Thoracic aorta (tissue), 2 donors: ENCODE measurements around the gene ABTB1. TPM values are rescaled to one million over a fixed set of nuclear protein-coding genes. Genes with fewer than 3 reads are reported as not detected.

Experiments
- ATAC-seq: fragments of 150-250 bp; one replicate; pipeline ENCODE4 v1.8.0; 2017; ENCODE audit warnings: low read depth; ENCODE audit not compliant: insufficient number of reproducible peaks, low FRiP score
- DNase-seq: peaks from one replicate; pipeline ENCODE4 v3.0.0-alpha.2; 2020; ENCODE audit warnings: low spot score
- H3K27ac ChIP-seq, 2 donors: fragments of 200-600 bp; sonication (generic); 1 replicate in 1 of 2; 2 replicates in 1 of 2; pipeline ENCODE4 v1.5.1; 2016; ENCODE audit warnings: mild to moderate bottlenecking in 2 of 2, moderate library complexity in 2 of 2
- H3K27me3 ChIP-seq: fragments of 200-600 bp; sonication (generic); replicated peaks from 2 replicates; pipeline ENCODE4 v1.6.0; 2016; ENCODE audit warnings: mild to moderate bottlenecking; ENCODE audit not compliant: insufficient read depth
- H3K36me3 ChIP-seq: fragments of 200-600 bp; sonication (generic); one replicate; pipeline ENCODE4 v1.5.1; 2016
- H3K4me1 ChIP-seq, 2 donors: fragments of 200-600 bp; sonication (generic); 1 replicate in 1 of 2; 2 replicates in 1 of 2; pipeline versions ENCODE4 v1.5.1 to v1.6.0; 2016; ENCODE audit warnings: low read depth in 2 of 2, mild to moderate bottlenecking in 1 of 2; ENCODE audit not compliant: control insufficient read depth in 1 of 2
- H3K4me3 ChIP-seq: fragments of 200-600 bp; sonication (generic); 2 replicates; pipeline ENCODE4 v1.5.1; 2016; ENCODE audit warnings: mild to moderate bottlenecking
- H3K9me3 ChIP-seq: fragments of 200-600 bp; sonication (generic); 2 replicates; pipeline ENCODE4 v1.5.1; 2016
- CTCF ChIP-seq: fragments of 200-600 bp; sonication (generic); IDR thresholded peaks from one replicate; pipeline ENCODE4 v1.5.1; 2019; ENCODE audit warnings: antibody characterized with exemption
- total RNA-seq, 2 donors: library from RNA; depleted of rRNA; stranded (reverse); fragments of >200 nt; gene quantifications; one replicate each; pipeline versions ENCODE4 v1.1.0 to v1.2.3, GENCODE V29; 2016

Gene ABTB1
- total RNA-seq = 10 to 100 TPM; 71.7 to 78.7 TPM

GRCh38 chr3:127672429-127673190, at the start of gene ABTB1:
Gene ABTB1 (plus strand): TSS chr3:127672952. CDS start chr3:127673026, 74 bp downstream.
- Histone ChIP-seq H3K4me1 (peaks cover 16 to 38% of the 10 kb centered on the region in 2 donors), H3K27me3 (no peaks in the 10 kb centered on the region), H3K9me3 (no peaks in the 10 kb centered on the region), H3K27ac (peak within 1 kb of the TSS; percentile 88 to 92), H3K4me3 (peak within 1 kb of the TSS; percentile 98), H3K36me3 (peaks cover 18% of the 10 kb centered on the region)
- no peak for TF ChIP-seq CTCF
- DNase-seq = peak; percentile 57
- peak; percentile 78 for ATAC-seq

- no peak overlapping the region for H3K4me3 ChIP-seq
- no peak for TF ChIP-seq CTCF
- H3K27me3 ChIP-seq = no peaks in the 10 kb centered on the region
- DNase-seq (no peak), ATAC-seq (no peak)
- H3K36me3 ChIP-seq = no peaks in the 10 kb centered on the region
- H3K27ac ChIP-seq = no peak overlapping the region
- no peaks in the 10 kb centered on the region for H3K9me3 ChIP-seq
- H3K4me1 ChIP-seq = no peaks in the 10 kb centered on the region
Measured at GRCh38 chr3:127624063-127624462, 48.7 kb upstream of the ABTB1 start.

GRCh38 chr3:127625821-127626220, 46.9 kb upstream of the ABTB1 start:
- no peak for DNase-seq
- TF ChIP-seq CTCF = no peak
- Histone ChIP-seq H3K27ac (no peak overlapping the region), H3K9me3 (no peaks in the 10 kb centered on the region), H3K27me3 (no peaks in the 10 kb centered on the region), H3K4me3 (no peak overlapping the region), H3K36me3 (no peaks in the 10 kb centered on the region), H3K4me1 (peaks cover 3 to 12% of the 10 kb centered on the region in 2 donors)
- no peak for ATAC-seq

- Histone ChIP-seq H3K4me1 (peaks cover 3 to 12% of the 10 kb centered on the region in 2 donors), H3K27me3 (no peaks in the 10 kb centered on the region), H3K27ac (no peak overlapping the region), H3K36me3 (no peaks in the 10 kb centered on the region), H3K4me3 (peak overlapping the region; percentile 49), H3K9me3 (no peaks in the 10 kb centered on the region)
- ATAC-seq (no peak), DNase-seq (no peak)
- no peak for TF ChIP-seq CTCF
Measured at GRCh38 chr3:127628426-127628787, 44.3 kb upstream of the ABTB1 start.

- Histone ChIP-seq H3K27me3 (no peaks in the 10 kb centered on the region), H3K4me1 (peaks cover 3 to 12% of the 10 kb centered on the region in 2 donors), H3K36me3 (no peaks in the 10 kb centered on the region), H3K4me3 (peak within 1 kb of the TSS; percentile 59), H3K27ac (no peak within 1 kb of the TSS), H3K9me3 (no peaks in the 10 kb centered on the region)
- no peak for TF ChIP-seq CTCF
- no peak for DNase-seq
- peak; percentile 39 for ATAC-seq
Measured at GRCh38 chr3:127628788-127629466, 43.8 kb upstream of the ABTB1 start, which contains the start of gene PODXL2. Gene PODXL2 (plus strand): TSS chr3:127629185. CDS start chr3:127629220, 35 bp downstream.
